Uterus (tissue), 2 donors: ENCODE results near the gene SHB.

ENCODE experiments used
- CTCF ChIP-seq, 4 experiments: fragments of 200-600 bp in 2 of 4; fragments of 450-650 bp in 2 of 4; sonication (generic) in 2 of 4; IDR thresholded peaks; one replicate each; pipeline ENCODE4 v1.5.1; 2016 to 2019; ENCODE audit warnings: antibody characterized with exemption in 4 of 4, mild to moderate bottlenecking in 2 of 4, moderate library complexity in 1 of 4
- POLR2A ChIP-seq, 2 donors: fragments of 450-650 bp; IDR thresholded peaks; one replicate each; pipeline ENCODE4 v1.6.1; 2016; ENCODE audit warnings: antibody characterized with exemption in 2 of 2, mild to moderate bottlenecking in 1 of 2, moderate library complexity in 1 of 2

- no peak for TF ChIP-seq CTCF (IDR thresholded peaks at IDR 0.05)
- no peak for TF ChIP-seq POLR2A (IDR thresholded peaks at IDR 0.05)
Observed at GRCh38 chr9:38003230-38003629, 65.8 kb downstream of the SHB start.
